Testis (tissue), 2 donors: Measurements from ENCODE around the gene UNC119.

ENCODE experiments used
- CTCF ChIP-seq, 3 experiments: fragments of 450-650 bp in 2 of 3; fragments of 200-600 bp in 1 of 3; sonication (generic) in 1 of 3; IDR thresholded peaks; one replicate each; pipeline ENCODE4 v1.5.1; 2016 to 2019; ENCODE audit warnings: antibody characterized with exemption in 3 of 3, mild to moderate bottlenecking in 2 of 3, moderate library complexity in 1 of 3
- POLR2A ChIP-seq: fragments of 450-650 bp; IDR thresholded peaks from one replicate; pipeline ENCODE4 v1.6.1; 2017; ENCODE audit warnings: antibody characterized with exemption, mild to moderate bottlenecking, moderate library complexity

GRCh38 chr17:28508211-28508724, 44.2 kb downstream of the UNC119 start:
- TF ChIP-seq CTCF (IDR thresholded peaks at IDR 0.05): no peak
- TF ChIP-seq POLR2A: no peak
